Liver (tissue), 9 donors: Measurements from ENCODE around the gene ANKRD18B. TPM values are rescaled to one million over a fixed set of nuclear protein-coding genes. Genes with fewer than 3 reads are reported as not detected.
A peak's percentile ranks its signal among the peaks of the same experiment; 100 is the strongest.
"Not testable (repeated sequence)": the region's sequence is repeated elsewhere in the genome, so short reads cannot be mapped to it uniquely, and the experiment has no call there.

Source experiments
- DNase-seq: peaks from one replicate; pipeline ENCODE4 v3.0.0-alpha.2; 2017; ENCODE audit warnings: low spot score
- H3K27ac ChIP-seq, 2 donors: one replicate each; pipeline ENCODE4 v1.7.0; 2013; ENCODE audit warnings: inconsistent platforms in 2 of 2, low read length in 2 of 2, control low read depth in 1 of 2, low read depth in 1 of 2, mild to moderate bottlenecking in 1 of 2
- H3K27me3 ChIP-seq, 4 donors: one replicate each; pipeline versions ENCODE4 v1.6.1 to v1.7.0; 2013; ENCODE audit warnings: low read length in 3 of 4, inconsistent platforms in 1 of 4, mild to moderate bottlenecking in 1 of 4, moderate library complexity in 1 of 4; ENCODE audit not compliant: control insufficient read depth in 4 of 4, insufficient read depth in 4 of 4
- H3K36me3 ChIP-seq, 4 donors: one replicate each; pipeline versions ENCODE4 v1.6.1 to v1.7.0; 2013; ENCODE audit warnings: low read length in 3 of 4, mild to moderate bottlenecking in 3 of 4, low read depth in 1 of 4, moderate library complexity in 1 of 4; ENCODE audit not compliant: control insufficient read depth in 4 of 4, insufficient read depth in 3 of 4
- H3K4me1 ChIP-seq, 4 donors: one replicate each; pipeline versions ENCODE4 v1.6.1 to v1.7.0; 2013; ENCODE audit warnings: low read length in 3 of 4, mild to moderate bottlenecking in 3 of 4, moderate library complexity in 1 of 4; ENCODE audit not compliant: control insufficient read depth in 4 of 4, insufficient read depth in 4 of 4
- H3K4me3 ChIP-seq, 3 donors: one replicate each; pipeline versions ENCODE4 v1.6.1 to v1.7.0; 2013; ENCODE audit warnings: low read length in 3 of 3, control low read depth in 1 of 3, low read depth in 1 of 3, mild to moderate bottlenecking in 1 of 3
- H3K9ac ChIP-seq, 2 donors: one replicate each; pipeline ENCODE4 v1.7.0; 2013; ENCODE audit warnings: low read length in 2 of 2, mild to moderate bottlenecking in 2 of 2, moderate library complexity in 2 of 2, control low read depth in 1 of 2, low read depth in 1 of 2
- H3K9me3 ChIP-seq, 4 donors: one replicate each; pipeline versions ENCODE4 v1.6.1 to v1.7.0; 2013; ENCODE audit warnings: low read length in 3 of 4; ENCODE audit not compliant: control insufficient read depth in 4 of 4
- CTCF ChIP-seq: fragments of 150-350 bp; IDR thresholded peaks from 2 replicates; pipeline ENCODE4 v1.5.1; 2017; ENCODE audit warnings: improper control_type of control experiment, low read depth, low read length; ENCODE audit not compliant: missing input control
- RAD21 ChIP-seq, 2 donors: IDR thresholded peaks; 2 replicates each; pipeline ENCODE4 v1.6.1; 2016; ENCODE audit warnings: antibody characterized with exemption in 2 of 2, mild to moderate bottlenecking in 2 of 2
- SP1 ChIP-seq: IDR thresholded peaks from 2 replicates; pipeline ENCODE4 v1.6.1; 2018; ENCODE audit warnings: antibody characterized with exemption, mild to moderate bottlenecking
- WGBS: extraction: QIAGEN DNeasy Blood & Tissue Kit; methylation state at CpG from one replicate; pipeline ENCODE4 v1.1.7; 2013; 5-methylcytosine and 5-hydroxymethylcytosine counted together
- polyA plus RNA-seq, 2 donors: library from polyadenylated mRNA; stranded (reverse) in 1 of 2; unstranded in 1 of 2; fragments of 200-250 nt in 1 of 2; fragments of >200 nt in 1 of 2; fragmentation: Nextera tagmentation in 1 of 2; extraction: Ambion mirVana in 1 of 2; gene quantifications; one replicate each; pipeline versions ENCODE4 v1.2.1 to v1.2.3, GENCODE V29; 2013 to 2015
- total RNA-seq, 2 donors: library from RNA; depleted of rRNA; stranded (reverse); fragments of >200 nt; gene quantifications; one replicate each; pipeline ENCODE4 v1.2.3, GENCODE V29; 2014
- donor health status: healthy.
- donor health status: healthy.
- donor health status: healthy.
- donor health status: healthy.
- donor health status: healthy.

Gene ANKRD18B
- total and polyA plus RNA-seq, 4 donors, result 0.01 to 1.9 (median 0.59) TPM; not detected in 1

GRCh38 chr9:33511184-33511517 lies 12.9 kb upstream of the ANKRD18B start:
- under 1% methylated on average over 8 of the region's 8 CpGs for WGBS
- DNase-seq, result not testable (repeated sequence)
- peak overlapping the region; percentile 68 to 76 (median 70) for H3K4me3 ChIP-seq

GRCh38 chr9:33512535-33512934 lies 11.5 kb upstream of the ANKRD18B start:
- H3K4me3 ChIP-seq, H3K36me3 ChIP-seq, DNase-seq, H3K9me3 ChIP-seq, H3K27ac ChIP-seq, H3K27me3 ChIP-seq, H3K4me1 ChIP-seq, H3K9ac ChIP-seq: not testable (repeated sequence)
- WGBS, result 97% methylated on average over 2 of the region's 2 CpGs

More at GRCh38 chr9:33511184-33511517, 12.9 kb upstream of the ANKRD18B start:
- peak overlapping the region; percentile 72 to 73 for H3K27ac ChIP-seq
- not testable (repeated sequence) for H3K27me3 ChIP-seq, H3K9me3 ChIP-seq, H3K4me1 ChIP-seq, H3K36me3 ChIP-seq
- H3K9ac ChIP-seq, result peak overlapping the region in 1 of 2 donors; percentile 90

- DNase-seq, H3K27me3 ChIP-seq, H3K36me3 ChIP-seq, H3K4me3 ChIP-seq, H3K9ac ChIP-seq, H3K9me3 ChIP-seq, H3K27ac ChIP-seq, H3K4me1 ChIP-seq: not testable (repeated sequence)
- 68% methylated on average over 2 of the region's 2 CpGs for WGBS
These were observed 8.6 kb upstream of the ANKRD18B start for GRCh38 chr9:33515342-33515995.

- 97% methylated on average over 1 of the region's 1 CpG for WGBS
- not testable (repeated sequence) for H3K4me3 ChIP-seq, H3K27ac ChIP-seq, H3K4me1 ChIP-seq, H3K27me3 ChIP-seq, H3K9me3 ChIP-seq, H3K36me3 ChIP-seq, DNase-seq, H3K9ac ChIP-seq
These were observed 7.7 kb upstream of the ANKRD18B start for GRCh38 chr9:33516397-33516796.

GRCh38 chr9:33517373-33517772 lies 6.7 kb upstream of the ANKRD18B start:
- Histone ChIP-seq H3K27ac (no peak overlapping the region), H3K9me3 (peaks cover 0 to 2% (median 0%) of the 10 kb centered on the region in 4 donors), H3K27me3 (no peaks in the 10 kb centered on the region), H3K4me3 (no peak overlapping the region), H3K36me3 (no peaks in the 10 kb centered on the region), H3K4me1 (no peaks in the 10 kb centered on the region), H3K9ac (no peak overlapping the region)
- TF ChIP-seq RAD21 (IDR thresholded peaks at IDR 0.05), result peak; percentile 62
- no peak for TF ChIP-seq SP1
- peak; percentile 56 for TF ChIP-seq CTCF
- no peak for DNase-seq
- 70% methylated on average over 2 of the region's 2 CpGs for WGBS

- WGBS, result 49% methylated on average over 6 of the region's 6 CpGs
- not testable (repeated sequence) for H3K27me3 ChIP-seq
These were observed 6.0 kb upstream of the ANKRD18B start for GRCh38 chr9:33517934-33518577.

GRCh38 chr9:33521861-33522260 lies 2.2 kb upstream of the ANKRD18B start:
- not testable (repeated sequence) for H3K27ac ChIP-seq, H3K4me3 ChIP-seq, H3K36me3 ChIP-seq, H3K9ac ChIP-seq, H3K9me3 ChIP-seq, DNase-seq, H3K27me3 ChIP-seq
- peaks cover 5 to 16% (median 9%) of the 10 kb centered on the region in 4 donors for H3K4me1 ChIP-seq
- 76% methylated on average over 6 of the region's 6 CpGs for WGBS

More at GRCh38 chr9:33517934-33518577, 6.0 kb upstream of the ANKRD18B start:
- H3K36me3 ChIP-seq, H3K4me1 ChIP-seq, H3K9ac ChIP-seq, H3K9me3 ChIP-seq, H3K4me3 ChIP-seq, DNase-seq, H3K27ac ChIP-seq: not testable (repeated sequence)
